Activated CD4-positive, alpha-beta T cell treated with anti-CD3 and anti-CD28 coated beads, Interleukin-2, amount 50 U/mL, for 16 hours (primary cell): ENCODE data around the gene CDIPT.
"Not testable (repeated sequence)": the region's sequence is repeated elsewhere in the genome, so short reads cannot be mapped to it uniquely, and the experiment has no call there.

ENCODE experiments used
- DNase-seq: peaks from one replicate; pipeline ENCODE4 v3.0.0-alpha.2; 2020

The CDIPT gene

DNA sequence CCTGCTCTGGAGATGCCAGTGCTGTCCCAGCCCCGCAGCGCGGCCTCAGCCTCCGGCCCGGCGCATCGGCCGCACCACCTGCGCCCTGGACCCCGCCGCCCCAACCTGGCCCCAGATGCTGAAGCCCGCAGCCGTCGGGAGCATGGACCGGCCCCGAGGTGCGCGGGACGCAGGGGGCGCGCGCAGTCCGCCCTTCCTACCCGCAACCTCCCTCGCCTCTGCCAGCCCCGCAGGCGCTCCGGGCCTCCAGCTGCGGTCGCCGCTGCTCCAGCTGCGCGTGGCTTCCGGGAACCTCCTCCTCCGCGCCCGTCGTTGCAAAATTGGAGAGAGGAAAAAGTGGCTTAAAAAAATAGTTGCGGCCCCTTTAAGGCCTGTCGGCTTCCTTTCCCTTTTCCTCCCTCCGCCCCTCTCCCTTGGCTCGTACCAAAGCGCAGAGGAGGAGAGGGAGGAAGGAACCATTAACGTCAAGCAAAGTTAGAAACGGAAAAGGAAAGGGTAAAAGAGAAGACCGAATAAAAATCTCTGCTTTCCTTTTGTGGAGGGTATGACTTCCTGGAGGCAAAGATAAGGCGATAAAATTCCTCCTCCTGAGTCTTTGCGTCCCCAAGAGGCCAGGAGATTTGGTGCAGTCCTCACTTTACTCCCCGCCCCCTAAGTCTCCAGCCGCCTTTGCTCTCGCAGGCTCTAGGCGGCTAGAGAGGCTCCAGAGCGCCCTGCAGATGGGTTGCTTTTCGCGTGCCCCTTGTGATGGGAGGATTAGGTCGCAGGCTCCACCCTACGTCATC is at the start of gene CDIPT:
Gene CDIPT (minus strand): TSS at position 343 of the 785 bp plus-strand sequence. CDS start 369 bp downstream, outside the sequence.
- peak; percentile 97 for DNase-seq

DNA sequence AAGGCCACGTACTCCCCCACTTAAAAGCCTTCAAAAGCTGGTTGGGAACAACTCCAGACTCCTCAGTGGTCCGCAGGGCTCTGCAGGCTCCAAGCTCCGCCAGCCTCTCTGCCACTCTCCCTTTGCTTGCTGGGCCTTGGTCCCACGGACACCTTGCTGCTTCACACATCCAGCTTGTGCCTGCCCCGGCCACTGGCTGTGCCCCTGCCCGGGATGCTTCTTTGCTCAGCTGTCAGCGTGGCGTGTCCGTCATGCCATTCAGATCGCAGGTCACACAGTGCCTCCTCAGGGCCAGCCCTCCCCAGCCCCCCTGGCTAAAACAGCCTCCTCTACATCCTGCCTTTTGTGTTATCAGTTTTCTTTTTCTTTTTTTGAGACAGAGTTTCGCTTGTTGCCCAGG is 49.1 kb upstream of the CDIPT start:
- DNase-seq, result no peak

DNA sequence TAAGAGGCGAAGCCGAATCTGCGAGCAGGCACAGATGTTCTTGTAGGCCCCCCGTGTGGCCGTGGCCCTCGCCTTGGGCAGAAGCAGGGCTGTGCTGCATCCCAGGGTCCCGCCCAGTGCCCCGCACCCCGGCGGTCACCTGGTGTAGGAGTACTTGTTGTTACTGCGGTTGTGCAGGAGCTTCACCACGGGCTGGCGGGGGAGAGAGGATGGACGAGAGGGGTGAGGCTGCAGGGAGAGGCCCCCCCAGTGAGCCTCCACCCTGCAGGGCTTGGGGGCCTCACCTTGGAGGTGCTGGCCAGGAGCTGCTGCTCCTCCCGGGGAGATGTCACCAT is 48.6 kb upstream of the CDIPT start:
- no peak for DNase-seq

GRCh38 chr16:29910819-29911675 is 48.0 kb upstream of the CDIPT start:
- no peak for DNase-seq

DNA sequence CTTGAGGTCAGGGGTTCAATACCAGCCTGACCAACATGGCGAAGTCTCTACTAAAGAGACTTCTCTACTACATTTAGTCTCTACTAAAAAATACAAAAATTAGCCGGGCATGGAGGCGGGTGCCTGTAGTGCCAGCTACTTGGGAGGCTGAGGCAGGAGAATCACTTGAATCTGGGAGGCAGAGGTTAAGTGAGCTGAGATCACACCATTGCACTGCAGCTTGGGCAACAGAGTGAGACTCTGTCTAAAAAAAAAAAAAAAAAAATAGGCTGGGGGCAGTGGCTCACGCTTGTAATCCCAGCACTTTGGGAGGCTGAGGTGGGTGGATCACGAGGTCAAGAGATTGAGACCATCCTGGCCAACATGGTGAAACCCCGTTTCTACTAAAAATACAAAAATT is 46.8 kb upstream of the CDIPT start:
- not testable (repeated sequence) for DNase-seq

GRCh38 chr16:29909391-29909790 is 46.4 kb upstream of the CDIPT start:
- DNase-seq, result no peak

- no peak for DNase-seq
These were observed 45.7 kb upstream of the CDIPT start for GRCh38 chr16:29908719-29909220.

GRCh38 chr16:29907973-29908372 is 44.9 kb upstream of the CDIPT start:
- DNase-seq, result no peak

GRCh38 chr16:29906520-29907244 is 43.7 kb upstream of the CDIPT start:
- DNase-seq, result no peak

- no peak for DNase-seq
These were observed 42.6 kb upstream of the CDIPT start for GRCh38 chr16:29905668-29906067.

- no peak for DNase-seq
These were observed 41.9 kb upstream of the CDIPT start for GRCh38 chr16:29904947-29905346.

DNA sequence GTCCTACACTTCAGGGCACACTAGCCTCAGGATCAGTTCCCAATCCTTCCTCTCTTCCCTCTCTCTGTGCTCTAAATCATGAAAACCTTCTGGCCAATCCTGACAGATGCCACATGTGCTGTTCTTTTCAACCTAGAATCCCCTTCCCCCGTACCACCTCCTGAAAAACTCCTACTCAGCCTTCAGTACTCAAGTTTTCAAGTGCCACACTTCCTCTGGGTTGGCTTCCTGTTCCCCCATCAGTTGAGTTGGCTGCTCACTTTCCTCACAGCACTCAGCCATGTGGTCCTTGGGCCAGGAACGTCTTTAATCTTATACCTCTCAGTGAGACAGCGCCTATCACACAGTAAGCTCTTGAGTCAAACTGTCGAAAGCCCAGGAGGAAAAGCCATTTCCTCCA is 40.6 kb upstream of the CDIPT start:
- DNase-seq, result peak; percentile 10

DNA sequence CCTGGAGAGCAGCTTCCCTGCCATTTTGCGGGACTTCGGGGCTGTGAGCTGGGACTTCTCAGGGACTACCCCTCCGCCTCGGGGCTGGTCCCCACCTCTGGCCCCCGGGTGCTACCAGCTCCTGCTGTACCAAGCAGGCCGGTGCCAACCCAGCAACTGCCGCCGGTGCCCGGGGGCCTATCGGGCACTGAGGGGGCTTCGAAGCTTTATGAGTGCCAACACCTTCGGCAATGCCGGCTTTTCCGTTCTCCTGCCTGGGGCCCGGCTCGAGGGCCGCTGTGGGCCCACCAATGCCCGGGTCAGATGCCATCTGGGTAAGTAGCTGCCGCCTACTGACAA is 38.5 kb upstream of the CDIPT start:
- no peak for DNase-seq

- DNase-seq, result no peak
These were observed 38.0 kb upstream of the CDIPT start for GRCh38 chr16:29900888-29901606.

DNA sequence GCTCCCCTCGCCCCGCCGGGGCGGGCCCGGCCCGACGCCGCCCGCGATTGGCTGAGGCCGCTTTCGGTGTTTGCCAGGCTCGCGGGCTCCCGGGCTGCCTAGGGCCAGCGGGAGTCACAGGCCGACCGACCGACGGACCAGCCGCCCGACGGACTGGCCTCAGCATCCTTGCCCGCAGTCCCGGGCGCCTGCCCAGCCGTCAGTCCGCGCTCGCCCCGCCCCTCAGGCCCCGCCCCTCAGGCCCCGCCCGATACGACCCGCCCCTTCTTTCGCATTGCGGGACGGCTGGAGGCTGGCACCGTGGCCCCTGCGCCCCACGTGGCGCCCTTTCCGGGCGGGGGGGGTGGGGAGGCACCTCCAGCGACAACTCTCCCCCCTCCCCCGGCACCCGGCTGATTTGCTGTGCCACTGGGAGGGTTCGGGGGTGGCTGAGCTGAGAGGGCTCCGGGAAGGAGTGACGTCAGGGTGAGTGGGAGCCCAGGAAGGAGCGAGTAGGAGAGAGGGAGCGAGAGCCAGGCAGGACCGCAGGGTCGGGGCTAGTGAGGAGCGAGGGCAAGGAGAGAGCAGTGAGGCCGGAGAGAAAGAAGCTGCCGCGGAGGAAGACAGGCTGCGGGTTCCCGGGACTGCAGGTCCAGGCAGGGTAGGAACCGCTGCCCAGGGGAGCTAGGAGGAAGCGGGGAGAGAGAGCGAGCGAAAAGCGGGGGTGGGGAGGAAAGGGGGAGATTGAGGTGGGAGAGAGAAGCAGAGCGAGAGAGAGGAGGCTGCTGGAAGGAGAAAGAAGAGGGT is 37.3 kb upstream of the CDIPT start, which contains the start of gene ASPHD1:
Gene ASPHD1 (plus strand): TSS at position 387 of the 786 bp plus-strand sequence. CDS start 484 bp downstream, outside the sequence.
- DNase-seq, result peak; percentile 61

DNA sequence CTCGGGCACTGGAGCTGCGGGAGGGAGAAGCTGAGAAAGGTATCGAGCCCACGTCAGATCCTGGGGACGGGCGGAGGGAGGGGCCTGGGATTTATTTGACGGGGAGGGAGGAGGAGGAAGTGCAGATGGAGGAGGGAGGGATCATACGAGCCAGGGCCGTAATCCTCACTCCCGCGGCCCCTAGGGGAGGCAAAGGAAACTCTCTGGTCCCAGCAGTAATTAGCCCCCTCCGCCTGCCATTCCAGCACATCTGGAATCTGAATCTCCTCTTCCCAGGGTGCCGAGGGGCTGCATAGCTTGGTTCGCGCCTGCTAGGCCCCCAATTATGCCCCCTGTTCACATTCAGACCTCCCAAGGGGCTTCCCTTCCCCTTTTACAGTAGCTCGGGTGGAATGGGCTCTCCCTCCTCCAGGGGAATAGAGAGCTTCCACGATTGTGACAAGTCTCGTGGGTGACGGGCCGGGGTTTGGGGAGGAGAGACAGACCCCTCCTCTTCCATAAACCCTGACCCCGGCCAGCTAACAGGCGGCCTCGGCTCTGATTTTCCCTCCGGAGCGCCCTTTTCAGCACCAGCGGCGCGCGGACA is 36.6 kb upstream of the CDIPT start, which contains the start of gene SEZ6L2:
Gene SEZ6L2 (minus strand): TSS at position 35 of the 586 bp plus-strand sequence. CDS start 531 bp downstream, outside the sequence.
- peak; percentile 63 for DNase-seq

- DNase-seq, result no peak
These were observed 35.9 kb upstream of the CDIPT start for GRCh38 chr16:29898804-29899515.

- no peak for DNase-seq
These were observed 35.2 kb upstream of the CDIPT start for GRCh38 chr16:29898135-29898803.

DNA sequence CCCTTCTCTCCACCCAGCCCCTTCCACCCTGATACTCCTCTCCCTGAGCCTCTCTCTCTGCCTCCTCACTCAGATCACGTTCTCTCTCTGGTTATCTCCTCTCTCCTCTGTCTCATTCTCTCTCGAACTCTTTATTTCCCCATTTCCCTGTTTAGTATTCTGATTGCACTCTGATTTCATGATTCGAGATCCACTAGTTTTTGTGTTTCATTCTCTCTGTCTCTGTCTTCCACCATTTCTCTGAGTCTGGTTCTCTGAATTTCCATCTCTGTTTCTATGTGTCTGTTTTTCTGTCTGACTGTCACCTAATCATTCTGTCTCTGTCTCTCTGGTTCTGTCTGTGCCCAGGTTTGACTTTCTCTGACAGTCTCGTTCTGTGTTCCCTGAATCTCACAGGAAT is 34.3 kb upstream of the CDIPT start:
- DNase-seq, result no peak

- no peak for DNase-seq
These were observed 33.8 kb upstream of the CDIPT start for GRCh38 chr16:29896841-29897240.
